ENCODE results near the gene ARHGEF2. TPM values are rescaled to one million over a fixed set of nuclear protein-coding genes. Genes with fewer than 3 reads are reported as not detected.
"Not testable (repeated sequence)": the region's sequence is repeated elsewhere in the genome, so short reads cannot be mapped to it uniquely, and the experiment has no call there.

ARHGEF2 gene
- polyA plus RNA-seq, 3 donors, result 77.3 to 79.9 (median 77.7) TPM

GRCh38 chr1:155999964-156000363 is 21.6 kb upstream of the ARHGEF2 start:
- DNase-seq, result no peak

- DNase-seq, result no peak
Measured at GRCh38 chr1:155996166-155996565, 17.8 kb upstream of the ARHGEF2 start.

- no peak for DNase-seq
Measured at GRCh38 chr1:155993595-155993994, 15.2 kb upstream of the ARHGEF2 start.

- DNase-seq, result no peak
Measured at GRCh38 chr1:155990005-155990739, 11.8 kb upstream of the ARHGEF2 start.

GRCh38 chr1:155989242-155990004 is 11.1 kb upstream of the ARHGEF2 start:
- no peak for DNase-seq

GRCh38 chr1:155984903-155985645 is 6.7 kb upstream of the ARHGEF2 start:
- not testable (repeated sequence) for DNase-seq

GRCh38 chr1:155984341-155984740 is 6.0 kb upstream of the ARHGEF2 start:
- DNase-seq, result peak; percentile 81

- no peak for DNase-seq
Measured at GRCh38 chr1:155983191-155984024, 5.1 kb upstream of the ARHGEF2 start.

- no peak for DNase-seq
Measured at GRCh38 chr1:155982106-155982505, 3.8 kb upstream of the ARHGEF2 start.

- DNase-seq, result no peak
Measured at GRCh38 chr1:155981266-155982088, 3.1 kb upstream of the ARHGEF2 start.

- no peak for DNase-seq
Measured at GRCh38 chr1:155979597-155980343, 1.4 kb upstream of the ARHGEF2 start.

- no peak for DNase-seq
Measured at GRCh38 chr1:155978973-155979429, 654 bp upstream of the ARHGEF2 start.

- DNase-seq, result no peak
Measured at GRCh38 chr1:155977690-155978324, 540 bp downstream of the ARHGEF2 start.

GRCh38 chr1:155976913-155977689 is 1.2 kb downstream of the ARHGEF2 start:
- DNase-seq, result no peak

- DNase-seq, result no peak
Measured at GRCh38 chr1:155976062-155976912, 2.1 kb downstream of the ARHGEF2 start.

GRCh38 chr1:155975375-155976061 is 2.8 kb downstream of the ARHGEF2 start:
- no peak for DNase-seq

All from renal pelvis (tissue), 4 donors.